GM12878 (cell line): Measurements from ENCODE around the gene CELSR1. TPM values are rescaled to one million over a fixed set of nuclear protein-coding genes. Genes with fewer than 3 reads are reported as not detected.

Source experiments
- ATAC-seq: fragments of 200-7000 bp; cut with Tn5 transposase; 3 replicates; pipeline ENCODE4 v1.9.1; 2020; ENCODE audit warnings: mild to moderate bottlenecking, moderate library complexity
- BruUV-seq: library from RNA; stranded (reverse); fragments of 400-500 nt; replicated peaks from 2 replicates; lab custom pipeline; 2021; lab: Mats Ljungman, UMichigan
- CTCF ChIA-PET: fragments of 300-600 bp; sonication (Branson Sonifier 250); formaldehyde crosslinking; extraction: SDS; loops from one replicate; lab custom pipeline; 2021; ENCODE audit warnings: inconsistent platforms; lab: Yijun Ruan, JAX
- POLR2A ChIA-PET: fragments of 350-600 bp; formaldehyde crosslinking; extraction: SDS; loops from one replicate; lab custom pipeline; 2021; ENCODE audit warnings: inconsistent platforms; lab: Charles Lee
- RAD21 ChIA-PET: fragments of 300-600 bp; sonication (Branson Sonifier 250); formaldehyde crosslinking; loops from one replicate; lab custom pipeline; 2023; ENCODE audit warnings: antibody characterized with exemption; ENCODE audit not compliant: unreplicated experiment; lab: Charles Lee
- SMC1A ChIA-PET: fragments of 300-600 bp; sonication (Branson Sonifier 250); formaldehyde crosslinking; loops from one replicate; lab custom pipeline; 2023; ENCODE audit not compliant: unreplicated experiment, uncharacterized antibody; lab: Charles Lee
- DNase-seq: peaks from one replicate; pipeline ENCODE4 v3.0.0-alpha.2; 2011; ENCODE audit warnings: low read depth, low spot score
- FAIRE-seq: peaks from 3 replicates; lab custom pipeline; 2011; peaks lifted over from hg19 to GRCh38; lab: Jason Lieb, UNC
- H2AFZ ChIP-seq: 2 replicates; pipeline ENCODE4 v1.6.0; 2011; ENCODE audit warnings: low read depth, low read length, control low read depth; ENCODE audit not compliant: control insufficient read depth
- H3K27ac ChIP-seq: 2 replicates; pipeline ENCODE4 v1.5.1; 2011; ENCODE audit warnings: control low read depth; ENCODE audit not compliant: control insufficient read depth, insufficient read depth
- H3K27me3 ChIP-seq, 2 experiments: replicated peaks in 1 of 2; 2 replicates each; pipeline versions ENCODE4 v1.6.0 to v1.6.1; 2011; ENCODE audit warnings: low read length in 1 of 2; ENCODE audit not compliant: control insufficient read depth in 2 of 2, insufficient read depth in 2 of 2
- H3K36me3 ChIP-seq, 2 experiments: 2 replicates each; pipeline ENCODE4 v1.5.1; 2011; ENCODE audit warnings: low read length in 1 of 2; ENCODE audit not compliant: control insufficient read depth in 2 of 2, insufficient read depth in 2 of 2
- H3K4me1 ChIP-seq: 2 replicates; pipeline ENCODE4 v1.6.1; 2011; ENCODE audit warnings: mild to moderate bottlenecking, low read length, moderate library complexity, mixed read lengths; ENCODE audit not compliant: control insufficient read depth, insufficient read depth
- H3K4me2 ChIP-seq: 2 replicates; pipeline ENCODE4 v1.6.0; 2011; ENCODE audit warnings: control low read depth; ENCODE audit not compliant: control insufficient read depth, insufficient read depth
- H3K4me3 ChIP-seq: fragments of 200-600 bp; sonication (generic); 2 replicates; pipeline ENCODE4 v1.5.1; 2016
- H3K79me2 ChIP-seq: 2 replicates; pipeline ENCODE4 v1.6.0; 2011; ENCODE audit warnings: low read length; ENCODE audit not compliant: control insufficient read depth, insufficient read depth
- H3K9ac ChIP-seq: 2 replicates; pipeline ENCODE4 v1.8.0; 2011; ENCODE audit warnings: low read length, control low read depth, mixed read lengths; ENCODE audit not compliant: control insufficient read depth, insufficient read depth
- H3K9me3 ChIP-seq: replicated peaks from 3 replicates; pipeline ENCODE4 v1.5.1; 2011; ENCODE audit warnings: mild to moderate bottlenecking, low read length; ENCODE audit not compliant: control insufficient read depth, insufficient read depth
- H4K20me1 ChIP-seq: 2 replicates; pipeline ENCODE4 v1.6.0; 2011; ENCODE audit not compliant: control insufficient read depth, insufficient read depth
- DPF2 ChIP-seq: fragments of 450-650 bp; IDR thresholded peaks from 2 replicates; pipeline ENCODE4 v1.6.1; 2017; ENCODE audit warnings: mild to moderate bottlenecking
- FOXM1 ChIP-seq: IDR thresholded peaks from 2 replicates; pipeline ENCODE4 v1.6.1; 2012; ENCODE audit warnings: low read depth, mild to moderate bottlenecking, inconsistent platforms, low read length, moderate library complexity
- NFYB ChIP-seq: IDR thresholded peaks from 2 replicates; pipeline ENCODE4 v1.6.1; 2011; ENCODE audit warnings: low read depth, mild to moderate bottlenecking, low read length, improper control_type of control experiment, moderate library complexity; ENCODE audit not compliant: insufficient read depth
- NR2C1 ChIP-seq: fragments of 450-650 bp; IDR thresholded peaks from 2 replicates; pipeline ENCODE4 v1.6.1; 2017; ENCODE audit warnings: antibody characterized with exemption, mild to moderate bottlenecking, moderate library complexity
- RAD21 ChIP-seq: IDR thresholded peaks from 2 replicates; pipeline ENCODE4 v1.6.1; 2011; ENCODE audit warnings: mild to moderate bottlenecking, low read depth, low read length, moderate library complexity; ENCODE audit not compliant: insufficient read depth
- STAT1 ChIP-seq: fragments of 450-650 bp; conservative IDR thresholded peaks from 2 replicates; pipeline ENCODE4 v1.6.1; 2014; ENCODE audit warnings: antibody characterized with exemption, mild to moderate bottlenecking
- TBL1XR1 ChIP-seq: IDR thresholded peaks from 2 replicates; pipeline ENCODE4 v1.6.1; 2012; ENCODE audit warnings: low read depth, low read length, improper control_type of control experiment
- TCF12 ChIP-seq: IDR thresholded peaks from 2 replicates; pipeline ENCODE4 v1.6.1; 2011; ENCODE audit warnings: low read depth, mild to moderate bottlenecking, low read length
- WRNIP1 ChIP-seq: IDR thresholded peaks from 2 replicates; pipeline ENCODE4 v1.6.1; 2011; ENCODE audit warnings: low read depth, low read length, improper control_type of control experiment, borderline replicate concordance
- YY1 ChIP-seq: IDR thresholded peaks from 2 replicates; pipeline ENCODE4 v1.6.1; 2011; ENCODE audit warnings: low read depth, mild to moderate bottlenecking, low read length
- ZNF384 ChIP-seq: IDR thresholded peaks from 2 replicates; pipeline ENCODE4 v1.6.1; 2012; ENCODE audit warnings: low read depth, mild to moderate bottlenecking, low read length, improper control_type of control experiment, borderline replicate concordance
- ZZZ3 ChIP-seq: IDR thresholded peaks from 2 replicates; pipeline ENCODE4 v1.6.1; 2011; ENCODE audit warnings: low read depth; ENCODE audit not compliant: control insufficient read depth, insufficient read length
- WGBS: methylation state at CpG from one replicate; pipeline ENCODE4 v1.1.6; 2016; ENCODE audit warnings: low lambda C conversion rate; ENCODE audit not compliant: insufficient replicate concordance, insufficient coverage; ENCODE audit errors: missing lambda C conversion rate; 5-methylcytosine and 5-hydroxymethylcytosine counted together
- in situ Hi-C: fragments of 300-500 bp; cut with MboI; formaldehyde crosslinking; loops from 9 replicates; pipeline ENCODE4 v1.14.3; 2018; ENCODE audit warnings: mixed read lengths
- intact Hi-C: fragments of 100-400 bp; cut with micrococcal nuclease; formaldehyde crosslinking; loops from one replicate; pipeline ENCODE4 v1.14.2; 2022; ENCODE audit not compliant: unreplicated experiment
- polyA plus RNA-seq, 11 experiments: library from polyadenylated mRNA; depleted of rRNA in 4 of 11; unstranded in 6 of 11; stranded (reverse) in 5 of 11; fragments of >200 nt; fragmentation: Nextera tagmentation in 4 of 11; fragmentation: Illumina TruSeq in 1 of 11; extraction: Ambion mirVana in 4 of 11; extraction: Trizol in 1 of 11; gene quantifications; 1 replicate in 1 of 11; 2 replicates in 10 of 11; pipeline versions ENCODE4 v1.2.1 to v1.2.3, GENCODE V29; 2011 to 2016; ENCODE audit warnings: inconsistent platforms in 2 of 11, missing spikeins in 2 of 11, low read depth in 1 of 11
- total RNA-seq, 4 experiments: library from RNA; depleted of rRNA in 3 of 4; stranded (reverse); fragments of >200 nt in 3 of 4; fragmentation: Illumina TruSeq in 1 of 4; extraction: Trizol in 1 of 4; gene quantifications; 2 replicates each; pipeline versions ENCODE4 v1.2.1 to v1.2.3, GENCODE V29; 2013 to 2021

Gene CELSR1
- total and polyA plus RNA-seq, 10 of the 15 experiments (the other 5 are each of a cell fraction or from before 2014, with no cell fraction given): 0.05 to 1.7 (median 0.35) TPM; not detected in 2

GRCh38 chr22:46572911-46573780, 35.7 kb upstream of the CELSR1 start:
- FAIRE-seq: no peak
- no peak for TF ChIP-seq YY1
- no peak for TF ChIP-seq STAT1
- no peak for TF ChIP-seq NFYB
- TF ChIP-seq NR2C1: no peak
- TF ChIP-seq RAD21: no peak
- TF ChIP-seq ZZZ3: no peak
- TF ChIP-seq TCF12: no peak
- TF ChIP-seq TBL1XR1: no peak
- TF ChIP-seq FOXM1: no peak
- TF ChIP-seq DPF2: no peak
- TF ChIP-seq WRNIP1: no peak
- no peak for TF ChIP-seq ZNF384
- TF ChIP-seq, all 136 proteins: peak for 0
- Histone ChIP-seq H3K36me3 (no peaks in the 10 kb centered on the region), H3K79me2 (no peaks in the 10 kb centered on the region; the same call in 1 of the 2 replicates), H3K9me3 (peaks cover 5% of the 10 kb centered on the region; the same call in 1 of the 3 replicates), H3K4me1 (0 out of 2 replicates have a peak, but pooled peaks cover 5% of the 10 kb centered on the region), H4K20me1 (no peaks in the 10 kb centered on the region), H3K27ac (no peak overlapping the region), H3K9ac (no peak overlapping the region), H3K4me3 (no peak overlapping the region), H2AFZ (no peak overlapping the region), H3K27me3 (no peaks in the 10 kb centered on the region; a peak in 1 of 4 replicates), H3K4me2 (no peak overlapping the region)
- ChIA-PET SMC1A (interaction anchor here (1.2 kb wide), 1 partner anchor 205 kb away, joined by 3 read pairs; no protein-coding TSS in a partner anchor), CTCF (interaction anchor here (1.4 kb wide), 1 partner anchor 9 kb away, joined by 3 read pairs; no protein-coding TSS in a partner anchor), POLR2A (no interaction called here), RAD21 (no interaction called here)
- in situ Hi-C loops (loop anchor here (25.0 kb wide), 1 partner anchor 1914 kb away; a partner anchor contains a TSS), intact Hi-C loops (no loop called here)
- WGBS: 63% methylated on average over 18 of the region's 19 CpGs
- ATAC-seq: no peak
- no TSS peak for BruUV-seq
- no peak for DNase-seq
